Measurements from ENCODE around the gene ACTN4. TPM values are rescaled to one million over a fixed set of nuclear protein-coding genes. Genes with fewer than 3 reads are reported as not detected.
"Not testable (repeated sequence)": the region's sequence is repeated elsewhere in the genome, so short reads cannot be mapped to it uniquely, and the experiment has no call there.

ACTN4 gene
- 278 and 321 TPM in 2 replicates for total RNA-seq
- polyA plus RNA-seq, result 54.4 and 59.3 TPM in 2 replicates

DNA sequence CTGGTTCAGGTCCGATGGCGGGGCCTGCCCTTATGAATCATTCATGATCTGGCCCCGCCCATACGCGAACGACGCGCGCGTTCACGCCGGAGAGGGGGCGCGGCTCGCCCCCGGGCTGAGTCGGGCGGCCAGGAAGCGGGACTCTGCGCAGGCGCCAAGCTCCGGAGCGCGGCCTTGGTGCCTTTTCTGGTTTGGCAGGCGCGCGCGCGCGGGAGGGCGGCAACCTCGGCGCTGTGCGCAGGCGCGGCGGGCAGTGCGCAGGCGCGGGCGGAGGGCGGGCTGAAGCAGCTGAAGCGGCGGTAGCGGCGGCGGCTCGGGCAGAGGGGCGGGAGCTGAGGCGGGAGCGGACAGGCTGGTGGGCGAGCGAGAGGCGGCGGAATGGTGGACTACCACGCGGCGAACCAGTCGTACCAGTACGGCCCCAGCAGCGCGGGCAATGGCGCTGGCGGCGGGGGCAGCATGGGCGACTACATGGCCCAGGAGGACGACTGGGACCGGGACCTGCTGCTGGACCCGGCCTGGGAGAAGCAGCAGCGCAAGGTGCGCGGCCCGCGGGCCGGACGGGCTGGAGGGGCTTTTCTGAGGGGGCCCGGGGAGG is at the start of gene ACTN4:
TSS of gene ACTN4 (plus strand) at position 282 of the 598 bp plus-strand sequence. CDS start at position 379, 97 bp downstream.
- Histone ChIP-seq H3K4me2 (peak within 1 kb of the TSS; percentile 88), H3K79me2 (peaks cover 49% of the 10 kb centered on the region), H3K9me3 (ENCODE audit: low read depth) (no peaks in the 10 kb centered on the region), H3K9me2 (replicated peaks; ENCODE audit: insufficient read depth) (no peaks in the 10 kb centered on the region), H3K27me3 (no peaks in the 10 kb centered on the region), H2AFZ (peak within 1 kb of the TSS; percentile 42), H3K36me3 (replicated peaks; ENCODE audit: insufficient read depth, low read depth) (no peaks in the 10 kb centered on the region), H3K27ac (peak within 1 kb of the TSS; percentile 85), H3K4me3 (peak within 1 kb of the TSS; percentile 91), H3K4me1 (ENCODE audit: insufficient read depth) (peaks cover 17% of the 10 kb centered on the region), H4K20me1 (ENCODE audit: insufficient read depth, poor library complexity, severe bottlenecking) (peaks cover 16% of the 10 kb centered on the region)
- TF ChIP-seq, protein P1, sequence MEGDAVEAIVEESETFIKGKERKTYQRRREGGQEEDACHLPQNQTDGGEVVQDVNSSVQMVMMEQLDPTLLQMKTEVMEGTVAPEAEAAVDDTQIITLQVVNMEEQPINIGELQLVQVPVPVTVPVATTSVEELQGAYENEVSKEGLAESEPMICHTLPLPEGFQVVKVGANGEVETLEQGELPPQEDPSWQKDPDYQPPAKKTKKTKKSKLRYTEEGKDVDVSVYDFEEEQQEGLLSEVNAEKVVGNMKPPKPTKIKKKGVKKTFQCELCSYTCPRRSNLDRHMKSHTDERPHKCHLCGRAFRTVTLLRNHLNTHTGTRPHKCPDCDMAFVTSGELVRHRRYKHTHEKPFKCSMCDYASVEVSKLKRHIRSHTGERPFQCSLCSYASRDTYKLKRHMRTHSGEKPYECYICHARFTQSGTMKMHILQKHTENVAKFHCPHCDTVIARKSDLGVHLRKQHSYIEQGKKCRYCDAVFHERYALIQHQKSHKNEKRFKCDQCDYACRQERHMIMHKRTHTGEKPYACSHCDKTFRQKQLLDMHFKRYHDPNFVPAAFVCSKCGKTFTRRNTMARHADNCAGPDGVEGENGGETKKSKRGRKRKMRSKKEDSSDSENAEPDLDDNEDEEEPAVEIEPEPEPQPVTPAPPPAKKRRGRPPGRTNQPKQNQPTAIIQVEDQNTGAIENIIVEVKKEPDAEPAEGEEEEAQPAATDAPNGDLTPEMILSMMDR (IDR thresholded peaks at IDR 0.05; ENCODE audit: poor library complexity), result no peak
- TF ChIP-seq EZH2 (IDR thresholded peaks at IDR 0.05; ENCODE audit: borderline replicate concordance) (no peak), EZH2phosphoT487 (IDR thresholded peaks at IDR 0.05; ENCODE audit: low read depth, severe bottlenecking, unreplicated experiment) (no peak)
- 0% methylated on average over 42 of the region's 77 CpGs for WGBS (ENCODE audit: low lambda C conversion rate, missing lambda C conversion rate)
- peak; percentile 99 for DNase-seq (ENCODE audit: low spot score)

DNA sequence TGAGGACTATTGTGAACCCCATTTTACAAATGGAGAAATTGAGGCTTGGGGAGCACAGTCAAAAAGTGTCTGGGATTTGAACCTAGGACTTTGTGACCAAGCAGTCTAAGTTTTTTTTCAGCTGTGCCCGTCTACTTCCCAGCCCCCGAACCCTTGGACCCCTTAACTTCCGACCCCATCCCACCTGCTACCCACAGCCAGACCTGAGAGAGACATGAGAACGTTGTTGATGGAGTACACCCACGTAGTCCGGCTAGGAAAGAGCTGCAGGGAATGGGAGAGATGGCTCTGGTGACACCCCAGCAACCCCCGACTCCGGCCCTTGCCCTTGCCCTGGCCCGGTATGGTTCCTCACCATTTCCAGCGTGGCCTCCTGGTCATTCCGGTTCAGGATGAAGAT is 47.7 kb upstream of the ACTN4 start:
- TF ChIP-seq EZH2phosphoT487 (IDR thresholded peaks at IDR 0.05; ENCODE audit: low read depth, severe bottlenecking, unreplicated experiment), result no peak
- TF ChIP-seq EZH2 (IDR thresholded peaks at IDR 0.05; ENCODE audit: borderline replicate concordance), result no peak
- TF ChIP-seq, protein P1 (IDR thresholded peaks at IDR 0.05; ENCODE audit: poor library complexity), result no peak
- H3K9me2 ChIP-seq (replicated peaks; ENCODE audit: insufficient read depth), result no peaks in the 10 kb centered on the region
- 95% methylated on average over 11 of the region's 11 CpGs for WGBS (ENCODE audit: low lambda C conversion rate, missing lambda C conversion rate)
- H3K9me3 ChIP-seq (ENCODE audit: low read depth), result no peaks in the 10 kb centered on the region
- H4K20me1 ChIP-seq (ENCODE audit: insufficient read depth, poor library complexity, severe bottlenecking), result no peaks in the 10 kb centered on the region
- no peak overlapping the region for H3K27ac ChIP-seq
- no peaks in the 10 kb centered on the region for H3K27me3 ChIP-seq
- H3K4me1 ChIP-seq (ENCODE audit: insufficient read depth), result no peaks in the 10 kb centered on the region
- no peak overlapping the region for H3K4me3 ChIP-seq
- no peaks in the 10 kb centered on the region for H3K79me2 ChIP-seq
- DNase-seq (ENCODE audit: low spot score), result no peak
- no peak overlapping the region for H2AFZ ChIP-seq
- no peak overlapping the region for H3K4me2 ChIP-seq
- no peaks in the 10 kb centered on the region for H3K36me3 ChIP-seq (replicated peaks; ENCODE audit: insufficient read depth, low read depth)

DNA sequence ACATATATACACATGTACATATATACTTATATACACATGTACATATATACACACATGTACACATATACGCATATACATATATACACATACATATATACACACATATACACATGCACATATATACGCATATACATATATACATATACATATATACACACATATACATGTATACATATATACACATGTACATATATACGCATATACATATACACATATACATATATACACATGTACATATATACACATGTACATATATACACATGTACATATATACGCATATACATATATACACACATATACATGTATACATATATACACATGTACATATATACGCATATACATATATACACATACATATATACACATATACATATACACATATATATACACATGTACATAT is 44.6 kb upstream of the ACTN4 start:
- H2AFZ ChIP-seq; H3K4me3 ChIP-seq; H3K9me2 ChIP-seq (replicated peaks; ENCODE audit: insufficient read depth); H4K20me1 ChIP-seq (ENCODE audit: insufficient read depth, poor library complexity, severe bottlenecking); H3K9me3 ChIP-seq (ENCODE audit: low read depth); DNase-seq (ENCODE audit: low spot score); H3K4me1 ChIP-seq (ENCODE audit: insufficient read depth); H3K36me3 ChIP-seq (replicated peaks; ENCODE audit: insufficient read depth, low read depth); H3K4me2 ChIP-seq; H3K27ac ChIP-seq; H3K79me2 ChIP-seq; H3K27me3 ChIP-seq: not testable (repeated sequence)
- WGBS (ENCODE audit: low lambda C conversion rate, missing lambda C conversion rate), result 95% methylated on average over 5 of the region's 5 CpGs

DNA sequence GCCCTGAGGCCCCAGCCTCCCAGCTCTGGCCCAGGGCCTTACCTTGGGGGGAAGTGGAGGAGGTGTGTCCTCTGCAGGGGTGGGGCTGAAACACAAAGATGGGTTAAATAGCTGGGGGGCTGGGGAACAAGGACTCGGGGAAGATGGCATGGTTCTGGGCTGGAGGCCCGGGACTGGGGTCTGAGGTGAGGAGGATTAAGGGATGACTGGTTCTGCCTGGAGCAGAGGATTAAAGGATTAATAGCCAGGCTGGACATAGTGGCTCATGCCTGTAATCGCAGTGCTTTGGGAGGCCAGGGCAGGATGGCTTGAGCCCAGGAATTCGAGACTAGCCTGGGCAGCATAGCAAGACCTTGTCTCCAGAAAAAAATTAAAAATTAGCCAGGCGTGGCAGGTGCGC is 41.3 kb upstream of the ACTN4 start:
- Histone ChIP-seq H4K20me1 (ENCODE audit: insufficient read depth, poor library complexity, severe bottlenecking) (no peaks in the 10 kb centered on the region), H3K4me2 (no peak overlapping the region), H3K4me3 (no peak overlapping the region), H3K36me3 (replicated peaks; ENCODE audit: insufficient read depth, low read depth) (no peaks in the 10 kb centered on the region), H3K9me2 (replicated peaks; ENCODE audit: insufficient read depth) (no peaks in the 10 kb centered on the region), H3K27ac (no peak overlapping the region), H3K9me3 (ENCODE audit: low read depth) (no peaks in the 10 kb centered on the region), H3K79me2 (no peaks in the 10 kb centered on the region), H2AFZ (no peak overlapping the region), H3K27me3 (no peaks in the 10 kb centered on the region), H3K4me1 (ENCODE audit: insufficient read depth) (no peaks in the 10 kb centered on the region)
- no peak for DNase-seq (ENCODE audit: low spot score)
- TF ChIP-seq, protein P1 (IDR thresholded peaks at IDR 0.05; ENCODE audit: poor library complexity), result no peak
- TF ChIP-seq EZH2 (IDR thresholded peaks at IDR 0.05; ENCODE audit: borderline replicate concordance) (no peak), EZH2phosphoT487 (IDR thresholded peaks at IDR 0.05; ENCODE audit: low read depth, severe bottlenecking, unreplicated experiment) (no peak)
- WGBS (ENCODE audit: low lambda C conversion rate, missing lambda C conversion rate), result 73% methylated on average over 6 of the region's 6 CpGs

Data from hepatocyte (in vitro differentiated cells).